ENCODE results near the gene PARD3. TPM values are rescaled to one million over a fixed set of nuclear protein-coding genes. Genes with fewer than 3 reads are reported as not detected.

Gene PARD3
- total and polyA plus RNA-seq, 10 of the 15 experiments (the other 5 are each of a cell fraction or from before 2014, with no cell fraction given): 2.6 to 43.1 (median 13.9) TPM

GRCh38 chr10:34139559-34139958, 675.5 kb downstream of the PARD3 start:
- BruUV-seq (replicated peaks): no TSS peak
- Histone ChIP-seq H3K9ac (ENCODE audit: control insufficient read depth, insufficient read depth, low read length) (no peak overlapping the region), H3K9me3 (replicated peaks; ENCODE audit: control insufficient read depth, insufficient read depth, low read length) (no peaks in the 10 kb centered on the region), H3K27me3 (replicated peaks in 1 of 2; ENCODE audit: control insufficient read depth in 2 of 2, insufficient read depth in 2 of 2, low read length in 1 of 2) (no peaks in the 10 kb centered on the region), H3K4me1 (ENCODE audit: control insufficient read depth, insufficient read depth, low read length) (no peaks in the 10 kb centered on the region), H3K27ac (ENCODE audit: control insufficient read depth, insufficient read depth) (no peak overlapping the region), H3K4me2 (ENCODE audit: control insufficient read depth, insufficient read depth) (no peak overlapping the region), H2AFZ (ENCODE audit: control insufficient read depth, low read depth, low read length) (no peak overlapping the region), H3K4me3 (no peak overlapping the region), H3K36me3 (ENCODE audit: control insufficient read depth in 2 of 2, insufficient read depth in 2 of 2, low read length in 1 of 2) (no peaks in the 10 kb centered on the region), H3K79me2 (ENCODE audit: control insufficient read depth, insufficient read depth, low read length) (no peaks in the 10 kb centered on the region), H4K20me1 (ENCODE audit: control insufficient read depth, insufficient read depth) (no peaks in the 10 kb centered on the region)
- no peak for FAIRE-seq
- in situ Hi-C loops (cut with MboI): no loop called here
- ATAC-seq: peak; percentile 34
- ChIA-PET RAD21 (ENCODE audit: unreplicated experiment) (interaction anchor here (1.4 kb wide), 1 partner anchor 13 kb away, joined by 7 read pairs; no protein-coding TSS in a partner anchor), POLR2A (interaction anchor here (0.6 kb wide), 2 partner anchors 293 to 321 kb away, joined by 3 read pairs; no protein-coding TSS in a partner anchor), CTCF (interaction anchor here (1.0 kb wide), 1 partner anchor 165 kb away, joined by 3 read pairs; no protein-coding TSS in a partner anchor), SMC1A (ENCODE audit: uncharacterized antibody, unreplicated experiment) (interaction anchor here (1.0 to 2.8 kb wide), 6 partner anchors 8 to 121 kb away, joined by 3 to 14 read pairs (median 4); no protein-coding TSS in a partner anchor)
- DNase-seq (ENCODE audit: low read depth, low spot score): no peak
- intact Hi-C loops (cut with micrococcal nuclease; ENCODE audit: unreplicated experiment): no loop called here
- TF ChIP-seq PML (IDR thresholded peaks at IDR 0.05; ENCODE audit: low read length): no peak
- peak in 1 of 2 experiments; percentile 20; a peak in 1 of 4 replicates for TF ChIP-seq IKZF2 (IDR thresholded peaks at IDR 0.05)
- peak; percentile 70; the same call in 1 of the 2 replicates for TF ChIP-seq ATF7 (IDR thresholded peaks at IDR 0.05; ENCODE audit: low read depth)
- WGBS (ENCODE audit: insufficient coverage, insufficient replicate concordance, low lambda C conversion rate, missing lambda C conversion rate): 80% methylated on average over 3 of the region's 3 CpGs

GRCh38 chr10:34137955-34138354, 677.1 kb downstream of the PARD3 start:
- Histone ChIP-seq H3K9me3 (replicated peaks; ENCODE audit: control insufficient read depth, insufficient read depth, low read length) (no peaks in the 10 kb centered on the region), H3K27me3 (replicated peaks in 1 of 2; ENCODE audit: control insufficient read depth in 2 of 2, insufficient read depth in 2 of 2, low read length in 1 of 2) (no peaks in the 10 kb centered on the region), H3K36me3 (ENCODE audit: control insufficient read depth in 2 of 2, insufficient read depth in 2 of 2, low read length in 1 of 2) (no peaks in the 10 kb centered on the region), H3K79me2 (ENCODE audit: control insufficient read depth, insufficient read depth, low read length) (no peaks in the 10 kb centered on the region), H3K4me3 (no peak overlapping the region), H3K4me1 (ENCODE audit: control insufficient read depth, insufficient read depth, low read length) (no peaks in the 10 kb centered on the region), H3K4me2 (ENCODE audit: control insufficient read depth, insufficient read depth) (no peak overlapping the region), H2AFZ (ENCODE audit: control insufficient read depth, low read depth, low read length) (no peak overlapping the region), H3K27ac (ENCODE audit: control insufficient read depth, insufficient read depth) (no peak overlapping the region), H3K9ac (ENCODE audit: control insufficient read depth, insufficient read depth, low read length) (no peak overlapping the region), H4K20me1 (ENCODE audit: control insufficient read depth, insufficient read depth) (no peaks in the 10 kb centered on the region)
- WGBS (ENCODE audit: insufficient coverage, insufficient replicate concordance, low lambda C conversion rate, missing lambda C conversion rate): 3% methylated on average over 2 of the region's 2 CpGs
- ChIA-PET SMC1A (ENCODE audit: uncharacterized antibody, unreplicated experiment) (interaction anchor here (1.2 to 2.8 kb wide), 4 partner anchors 11 to 807 kb away, joined by 3 to 14 read pairs (median 6); no protein-coding TSS in a partner anchor), RAD21 (ENCODE audit: unreplicated experiment) (interaction anchor here (1.0 to 2.1 kb wide), 4 partner anchors 12 to 805 kb away, joined by 3 to 8 read pairs (median 5); no protein-coding TSS in a partner anchor), CTCF (interaction anchor here (0.9 to 1.5 kb wide), 2 partner anchors 21 to 500 kb away, joined by 3 to 5 read pairs; no protein-coding TSS in a partner anchor), POLR2A (interaction anchor here (1.7 kb wide), 1 partner anchor 12 kb away, joined by 5 read pairs; no protein-coding TSS in a partner anchor)
- in situ Hi-C loops (cut with MboI): no loop called here
- BruUV-seq (replicated peaks): no TSS peak
- DNase-seq (ENCODE audit: low read depth, low spot score) (no peak), FAIRE-seq (no peak), ATAC-seq (no peak)
- intact Hi-C loops (cut with micrococcal nuclease; ENCODE audit: unreplicated experiment): no loop called here
- no peak for TF ChIP-seq TARDBP (IDR thresholded peaks at IDR 0.05; ENCODE audit: borderline replicate concordance)
- TF ChIP-seq, protein P1, sequence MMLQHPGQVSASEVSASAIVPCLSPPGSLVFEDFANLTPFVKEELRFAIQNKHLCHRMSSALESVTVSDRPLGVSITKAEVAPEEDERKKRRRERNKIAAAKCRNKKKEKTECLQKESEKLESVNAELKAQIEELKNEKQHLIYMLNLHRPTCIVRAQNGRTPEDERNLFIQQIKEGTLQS (IDR thresholded peaks at IDR 0.05; ENCODE audit: borderline replicate concordance, extremely low read depth, low read depth, low read length): no peak
- no peak for TF ChIP-seq SP1 (IDR thresholded peaks at IDR 0.05; ENCODE audit: low read depth, low read length)
- TF ChIP-seq NBN (IDR thresholded peaks at IDR 0.05): no peak
- no peak for TF ChIP-seq GATAD2B (conservative IDR thresholded peaks at IDR 0.05; ENCODE audit: low read depth)
- no peak for TF ChIP-seq RAD21 (IDR thresholded peaks at IDR 0.05; ENCODE audit: insufficient read depth, low read depth, low read length)
- no peak for TF ChIP-seq BCL11A (IDR thresholded peaks at IDR 0.05; ENCODE audit: low read depth, low read length)
- no peak for TF ChIP-seq CHD2 (IDR thresholded peaks at IDR 0.05; ENCODE audit: borderline replicate concordance, low read depth, low read length)
- no peak for TF ChIP-seq ZNF274 (IDR thresholded peaks at IDR 0.05; ENCODE audit: insufficient read depth, insufficient read length)
- TF ChIP-seq, protein P2, sequence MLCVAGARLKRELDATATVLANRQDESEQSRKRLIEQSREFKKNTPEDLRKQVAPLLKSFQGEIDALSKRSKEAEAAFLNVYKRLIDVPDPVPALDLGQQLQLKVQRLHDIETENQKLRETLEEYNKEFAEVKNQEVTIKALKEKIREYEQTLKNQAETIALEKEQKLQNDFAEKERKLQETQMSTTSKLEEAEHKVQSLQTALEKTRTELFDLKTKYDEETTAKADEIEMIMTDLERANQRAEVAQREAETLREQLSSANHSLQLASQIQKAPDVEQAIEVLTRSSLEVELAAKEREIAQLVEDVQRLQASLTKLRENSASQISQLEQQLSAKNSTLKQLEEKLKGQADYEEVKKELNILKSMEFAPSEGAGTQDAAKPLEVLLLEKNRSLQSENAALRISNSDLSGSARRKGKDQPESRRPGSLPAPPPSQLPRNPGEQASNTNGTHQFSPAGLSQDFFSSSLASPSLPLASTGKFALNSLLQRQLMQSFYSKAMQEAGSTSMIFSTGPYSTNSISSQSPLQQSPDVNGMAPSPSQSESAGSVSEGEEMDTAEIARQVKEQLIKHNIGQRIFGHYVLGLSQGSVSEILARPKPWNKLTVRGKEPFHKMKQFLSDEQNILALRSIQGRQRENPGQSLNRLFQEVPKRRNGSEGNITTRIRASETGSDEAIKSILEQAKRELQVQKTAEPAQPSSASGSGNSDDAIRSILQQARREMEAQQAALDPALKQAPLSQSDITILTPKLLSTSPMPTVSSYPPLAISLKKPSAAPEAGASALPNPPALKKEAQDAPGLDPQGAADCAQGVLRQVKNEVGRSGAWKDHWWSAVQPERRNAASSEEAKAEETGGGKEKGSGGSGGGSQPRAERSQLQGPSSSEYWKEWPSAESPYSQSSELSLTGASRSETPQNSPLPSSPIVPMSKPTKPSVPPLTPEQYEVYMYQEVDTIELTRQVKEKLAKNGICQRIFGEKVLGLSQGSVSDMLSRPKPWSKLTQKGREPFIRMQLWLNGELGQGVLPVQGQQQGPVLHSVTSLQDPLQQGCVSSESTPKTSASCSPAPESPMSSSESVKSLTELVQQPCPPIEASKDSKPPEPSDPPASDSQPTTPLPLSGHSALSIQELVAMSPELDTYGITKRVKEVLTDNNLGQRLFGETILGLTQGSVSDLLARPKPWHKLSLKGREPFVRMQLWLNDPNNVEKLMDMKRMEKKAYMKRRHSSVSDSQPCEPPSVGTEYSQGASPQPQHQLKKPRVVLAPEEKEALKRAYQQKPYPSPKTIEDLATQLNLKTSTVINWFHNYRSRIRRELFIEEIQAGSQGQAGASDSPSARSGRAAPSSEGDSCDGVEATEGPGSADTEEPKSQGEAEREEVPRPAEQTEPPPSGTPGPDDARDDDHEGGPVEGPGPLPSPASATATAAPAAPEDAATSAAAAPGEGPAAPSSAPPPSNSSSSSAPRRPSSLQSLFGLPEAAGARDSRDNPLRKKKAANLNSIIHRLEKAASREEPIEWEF (IDR thresholded peaks at IDR 0.05; ENCODE audit: insufficient replicate concordance, low read depth, low read length): no peak

Data from GM12878 (cell line).